Thyroid gland (tissue), 4 donors: ENCODE data around the gene FAM120B.

Experiments
- CTCF ChIP-seq, 6 experiments: fragments of 200-600 bp in 3 of 6; fragments of 450-650 bp in 3 of 6; sonication (generic) in 3 of 6; IDR thresholded peaks; one replicate each; pipeline ENCODE4 v1.5.1; 2016 to 2019; ENCODE audit warnings: antibody characterized with exemption in 6 of 6, mild to moderate bottlenecking in 2 of 6, inconsistent platforms in 1 of 6, moderate library complexity in 1 of 6
- POLR2A ChIP-seq, 2 donors: fragments of 450-650 bp; IDR thresholded peaks; one replicate each; pipeline ENCODE4 v1.6.1; 2017; ENCODE audit warnings: antibody characterized with exemption in 2 of 2, mild to moderate bottlenecking in 2 of 2, moderate library complexity in 1 of 2

GRCh38 chr6:170308761-170309160 lies 2.2 kb downstream of the FAM120B start:
- TF ChIP-seq CTCF (IDR thresholded peaks at IDR 0.05) (no peak), POLR2A (IDR thresholded peaks at IDR 0.05) (no peak)
